Neuronal stem cell (in vitro differentiated cells): ENCODE measurements around the gene SETX.

ENCODE experiments used
- DNase-seq: peaks from one replicate; pipeline ENCODE4 v3.0.0-alpha.2; 2013; ENCODE audit warnings: low spot score
- H2AFZ ChIP-seq: one replicate; pipeline ENCODE4 v1.6.1; 2013; ENCODE audit warnings: mild to moderate bottlenecking, low read length, inconsistent platforms
- H2AK5ac ChIP-seq: 2 replicates; pipeline ENCODE4 v1.6.1; 2013; ENCODE audit warnings: low read depth, mild to moderate bottlenecking, inconsistent platforms, low read length, moderate library complexity, mixed read lengths
- H2BK120ac ChIP-seq: 2 replicates; pipeline ENCODE4 v1.6.1; 2013; ENCODE audit warnings: low read depth, mild to moderate bottlenecking, inconsistent platforms, low read length, moderate library complexity, mixed read lengths
- H2BK12ac ChIP-seq: one replicate; pipeline ENCODE4 v1.6.1; 2013; ENCODE audit warnings: low read length, inconsistent platforms
- H2BK15ac ChIP-seq: 2 replicates; pipeline ENCODE4 v1.6.1; 2013; ENCODE audit warnings: mild to moderate bottlenecking, low read length, inconsistent platforms, mixed read lengths
- H2BK5ac ChIP-seq: one replicate; pipeline ENCODE4 v1.6.1; 2013; ENCODE audit warnings: inconsistent platforms, mild to moderate bottlenecking, low read length, moderate library complexity
- H3K14ac ChIP-seq: one replicate; pipeline ENCODE4 v1.6.1; 2013; ENCODE audit warnings: low read length, inconsistent platforms
- H3K18ac ChIP-seq: 2 replicates; pipeline ENCODE4 v1.6.1; 2013; ENCODE audit warnings: low read length, inconsistent platforms
- H3K23ac ChIP-seq: 2 replicates; pipeline ENCODE4 v1.6.1; 2013; ENCODE audit warnings: low read depth, mild to moderate bottlenecking, mixed read lengths, low read length, inconsistent platforms; ENCODE audit not compliant: poor library complexity
- H3K27ac ChIP-seq: replicated peaks from 3 replicates; pipeline ENCODE4 v1.5.1; 2013; ENCODE audit warnings: low read length, inconsistent platforms
- H3K27me3 ChIP-seq, 3 experiments: 2 replicates each; pipeline ENCODE4 v1.6.1; 2013; ENCODE audit warnings: low read length in 3 of 3, mild to moderate bottlenecking in 2 of 3, inconsistent platforms in 1 of 3, low read depth in 1 of 3, mixed read lengths in 1 of 3, moderate library complexity in 1 of 3; ENCODE audit not compliant: control insufficient read depth in 3 of 3, insufficient read depth in 3 of 3
- H3K36me3 ChIP-seq, 2 donors: replicated peaks in 1 of 2; 2 replicates each; pipeline ENCODE4 v1.6.1; 2013; ENCODE audit warnings: low read length in 2 of 2; ENCODE audit not compliant: control insufficient read depth in 2 of 2, insufficient read depth in 2 of 2
- H3K4ac ChIP-seq: 2 replicates; pipeline ENCODE4 v1.6.1; 2013; ENCODE audit warnings: inconsistent platforms, mild to moderate bottlenecking, low read length, moderate library complexity
- H3K4me1 ChIP-seq, 2 donors: 1 replicate in 1 of 2; 2 replicates in 1 of 2; pipeline ENCODE4 v1.6.1; 2013; ENCODE audit warnings: low read length in 2 of 2, low read depth in 1 of 2; ENCODE audit not compliant: control insufficient read depth in 2 of 2, insufficient read depth in 1 of 2
- H3K4me2 ChIP-seq: one replicate; pipeline ENCODE4 v1.6.1; 2013; ENCODE audit warnings: mild to moderate bottlenecking, low read length, inconsistent platforms; ENCODE audit not compliant: insufficient read depth, poor library complexity, severe bottlenecking
- H3K4me3 ChIP-seq, 2 donors: 2 replicates each; pipeline ENCODE4 v1.5.1; 2013; ENCODE audit warnings: low read length in 2 of 2, mild to moderate bottlenecking in 2 of 2, inconsistent platforms in 1 of 2, moderate library complexity in 1 of 2
- H3K79me1 ChIP-seq: one replicate; pipeline ENCODE4 v1.6.1; 2013; ENCODE audit warnings: low read depth, mild to moderate bottlenecking, inconsistent platforms, low read length, moderate library complexity
- H3K9ac ChIP-seq: one replicate; pipeline ENCODE4 v1.6.1; 2013; ENCODE audit warnings: mild to moderate bottlenecking, low read depth, low read length, inconsistent platforms; ENCODE audit not compliant: poor library complexity
- H3K9me3 ChIP-seq, 2 donors: replicated peaks in 1 of 2; 2 replicates each; pipeline versions ENCODE3 to v1.6.1; 2013; ENCODE audit warnings: low read length in 2 of 2, mild to moderate bottlenecking in 2 of 2, inconsistent platforms in 1 of 2, low read depth in 1 of 2, mixed read lengths in 1 of 2, moderate library complexity in 1 of 2; ENCODE audit not compliant: control insufficient read depth in 2 of 2, insufficient read depth in 1 of 2
- H4K8ac ChIP-seq: one replicate; pipeline ENCODE4 v1.6.1; 2013; ENCODE audit warnings: low read depth, mild to moderate bottlenecking, inconsistent platforms, low read length, moderate library complexity
- H4K91ac ChIP-seq: one replicate; pipeline ENCODE4 v1.6.1; 2013; ENCODE audit warnings: low read length, low read depth, mild to moderate bottlenecking, inconsistent platforms; ENCODE audit not compliant: poor library complexity
- WGBS, 2 donors: extraction: QIAGEN DNeasy Blood & Tissue Kit; methylation state at CpG; one replicate each; pipeline ENCODE4 v1.1.7; 2013; ENCODE audit warnings: missing lambda C conversion rate in 2 of 2, mixed read lengths in 1 of 2; ENCODE audit not compliant: insufficient read length in 2 of 2, insufficient replicate concordance in 1 of 2; ENCODE audit errors: extremely low coverage in 2 of 2; 5-methylcytosine and 5-hydroxymethylcytosine counted together

Gene SETX

DNA sequence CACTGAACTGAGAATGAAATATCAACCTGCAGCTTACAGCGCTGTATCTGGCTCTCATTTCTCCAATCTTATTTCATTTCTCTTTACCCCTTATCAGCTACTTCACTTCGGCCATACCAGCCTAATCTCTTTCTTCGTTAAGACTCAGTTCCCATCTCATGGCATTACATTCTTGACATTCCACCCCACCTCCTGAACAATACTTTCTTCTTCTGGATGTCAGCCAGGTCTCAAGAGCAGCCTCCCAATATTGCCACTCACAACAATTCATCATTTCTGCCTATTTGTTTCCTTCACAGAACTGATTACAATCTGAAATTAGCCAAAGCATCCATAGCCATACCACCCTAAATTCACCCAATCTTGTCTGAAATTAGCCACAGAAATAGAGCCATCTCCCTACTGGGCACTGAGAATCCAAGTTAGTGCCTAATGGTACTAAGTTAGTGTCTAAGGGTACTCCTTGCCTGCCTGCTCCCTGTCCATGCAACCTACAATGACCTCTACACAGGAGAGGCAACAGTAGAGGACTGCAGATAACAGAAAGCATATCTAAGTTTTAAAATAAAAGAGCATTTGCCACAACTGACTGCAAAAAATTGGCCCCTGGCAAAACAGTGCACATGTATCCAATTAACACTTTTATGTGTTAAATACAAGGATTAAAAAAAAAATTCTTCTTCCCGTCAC lies 35.2 kb downstream of the SETX start:
- Histone ChIP-seq H2BK120ac (no peak overlapping the region), H3K79me1 (no peaks in the 10 kb centered on the region), H4K91ac (no peak overlapping the region), H3K36me3 (peaks cover 2 to 91% of the 10 kb centered on the region in 2 donors), H4K8ac (no peak overlapping the region), H2AFZ (no peak overlapping the region), H2BK12ac (no peak overlapping the region), H3K18ac (no peak overlapping the region), H3K27ac (peak overlapping the region; percentile 73), H2BK5ac (no peak overlapping the region), H3K4me3 (no peak overlapping the region), H3K4me1 (peaks cover 0 to 10% of the 10 kb centered on the region in 2 donors), H3K4ac (no peak overlapping the region), H3K4me2 (peak overlapping the region; percentile 22), H3K14ac (no peak overlapping the region), H2BK15ac (no peak overlapping the region), H3K9ac (no peak overlapping the region), H2AK5ac (no peak overlapping the region), H3K23ac (no peak overlapping the region), H3K27me3 (no peaks in the 10 kb centered on the region), H3K9me3 (no peaks in the 10 kb centered on the region)
- WGBS, 2 donors: no CpG with 5 or more reads among the region's 4 CpGs
- peak; percentile 9 for DNase-seq

DNA sequence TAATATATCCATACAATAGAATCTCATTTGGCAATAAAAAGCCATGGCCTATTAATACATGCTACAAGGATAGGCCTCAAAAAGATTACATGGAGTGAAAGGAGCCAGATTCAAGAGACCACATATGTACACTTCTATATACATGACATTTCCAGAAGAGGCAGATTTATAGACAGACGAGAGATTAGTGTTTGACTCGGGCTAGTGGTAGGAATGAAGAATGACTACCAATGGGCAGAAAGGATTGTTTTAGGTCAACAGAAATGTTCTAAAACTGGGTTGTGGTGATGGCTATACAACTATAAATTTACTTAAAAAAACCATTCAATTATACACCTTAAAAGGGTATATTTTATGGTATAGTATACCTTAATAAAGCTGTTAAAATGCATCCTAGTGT lies 41.9 kb downstream of the SETX start:
- WGBS, 2 donors: no CpG with 5 or more reads among the region's 2 CpGs
- H2BK5ac ChIP-seq: no peak overlapping the region
- no peak overlapping the region for H2AK5ac ChIP-seq
- H4K8ac ChIP-seq: no peak overlapping the region
- H4K91ac ChIP-seq: no peak overlapping the region
- H3K79me1 ChIP-seq: peaks cover 4% of the 10 kb centered on the region
- H2BK120ac ChIP-seq: no peak overlapping the region
- H3K18ac ChIP-seq: no peak overlapping the region
- no peak overlapping the region for H3K9ac ChIP-seq
- H3K4me1 ChIP-seq: no peaks in the 10 kb centered on the region
- H2BK15ac ChIP-seq: no peak overlapping the region
- H3K36me3 ChIP-seq: peaks cover 10 to 93% of the 10 kb centered on the region in 2 donors
- no peak overlapping the region for H3K14ac ChIP-seq
- H3K9me3 ChIP-seq: peaks cover 0 to 4% of the 10 kb centered on the region in 2 donors
- H3K23ac ChIP-seq: no peak overlapping the region
- H3K27ac ChIP-seq: no peak overlapping the region
- H2BK12ac ChIP-seq: no peak overlapping the region
- H3K4me2 ChIP-seq: no peak overlapping the region
- no peak overlapping the region for H3K4me3 ChIP-seq
- no peak overlapping the region for H3K4ac ChIP-seq
- no peaks in the 10 kb centered on the region for H3K27me3 ChIP-seq
- no peak overlapping the region for H2AFZ ChIP-seq
- no peak for DNase-seq

DNA sequence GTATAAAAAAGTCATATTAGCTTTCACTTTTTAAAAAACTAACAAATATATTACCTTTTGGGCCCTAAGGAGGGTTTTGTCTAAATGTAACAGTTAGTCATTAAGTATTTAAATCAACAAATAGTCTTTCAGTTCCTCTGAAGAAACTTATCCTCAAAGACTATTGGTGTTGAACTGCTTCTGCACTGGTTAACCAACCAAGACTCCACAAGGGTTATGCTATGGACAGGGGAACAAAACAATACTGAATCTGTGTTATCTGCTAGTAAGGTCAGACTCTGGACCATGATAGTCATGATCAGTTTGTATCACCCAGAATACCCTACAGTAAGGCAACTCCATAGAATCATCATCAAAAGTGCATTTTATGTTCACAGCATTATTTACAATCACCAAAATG lies 42.4 kb downstream of the SETX start:
- DNase-seq: no peak
- Histone ChIP-seq H3K27me3 (no peaks in the 10 kb centered on the region), H3K4me1 (no peaks in the 10 kb centered on the region), H3K9me3 (peaks cover 0 to 4% of the 10 kb centered on the region in 2 donors), H2BK120ac (no peak overlapping the region), H2AFZ (no peak overlapping the region), H4K91ac (no peak overlapping the region), H2AK5ac (no peak overlapping the region), H3K4me3 (no peak overlapping the region), H2BK12ac (no peak overlapping the region), H2BK15ac (no peak overlapping the region), H3K9ac (no peak overlapping the region), H3K36me3 (peaks cover 11 to 93% of the 10 kb centered on the region in 2 donors), H2BK5ac (no peak overlapping the region), H3K4me2 (no peak overlapping the region), H3K4ac (no peak overlapping the region), H3K18ac (no peak overlapping the region), H3K23ac (no peak overlapping the region), H4K8ac (no peak overlapping the region), H3K79me1 (peaks cover 4% of the 10 kb centered on the region), H3K14ac (no peak overlapping the region), H3K27ac (no peak overlapping the region)

DNA sequence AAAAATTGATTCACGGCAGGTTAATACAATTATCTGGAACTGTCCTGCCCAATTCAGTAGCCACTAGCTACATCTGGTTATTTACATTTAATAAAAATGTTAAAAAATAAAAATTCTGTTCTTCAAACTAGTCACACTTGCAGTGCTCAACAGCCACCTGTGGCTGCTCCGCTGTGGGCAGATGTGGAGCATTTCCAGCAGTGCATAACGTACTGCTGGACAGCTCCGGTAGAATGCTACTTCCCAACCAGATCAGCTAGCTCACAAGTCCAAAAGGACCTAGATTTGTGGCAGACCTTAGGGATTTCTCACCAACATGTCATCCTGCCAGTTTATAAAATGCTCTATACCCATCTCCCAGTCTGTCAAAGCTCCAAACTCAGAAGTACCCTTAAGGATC lies 42.8 kb downstream of the SETX start:
- Histone ChIP-seq H3K23ac (no peak overlapping the region), H3K9ac (no peak overlapping the region), H3K36me3 (peaks cover 12 to 93% of the 10 kb centered on the region in 2 donors), H4K8ac (no peak overlapping the region), H2BK15ac (no peak overlapping the region), H3K18ac (no peak overlapping the region), H3K14ac (no peak overlapping the region), H3K4me2 (no peak overlapping the region), H3K9me3 (peaks cover 0 to 4% of the 10 kb centered on the region in 2 donors), H2AK5ac (no peak overlapping the region), H3K4me1 (no peaks in the 10 kb centered on the region), H3K27ac (no peak overlapping the region), H2BK12ac (no peak overlapping the region), H2BK5ac (no peak overlapping the region), H3K4ac (no peak overlapping the region), H2BK120ac (no peak overlapping the region), H3K4me3 (no peak overlapping the region), H4K91ac (no peak overlapping the region), H3K27me3 (no peaks in the 10 kb centered on the region), H3K79me1 (peaks cover 4% of the 10 kb centered on the region), H2AFZ (no peak overlapping the region)
- no peak for DNase-seq
- no CpG with 5 or more reads among the region's 4 CpGs for WGBS, 2 donors
